Activated T-cell treated with anti-CD3 and anti-CD28 coated beads for 48 hours (primary cell): ENCODE data around the gene STARD3NL.
A peak's percentile ranks its signal among the peaks of the same experiment; 100 is the strongest.
"Not testable (repeated sequence)": the region's sequence is repeated elsewhere in the genome, so short reads cannot be mapped to it uniquely, and the experiment has no call there.

Experiments
- DNase-seq: peaks from one replicate; pipeline ENCODE4 v3.0.0-alpha.2; 2020; ENCODE audit warnings: low read depth

STARD3NL gene

GRCh38 chr7:38178004-38178694 lies at the start of gene STARD3NL:
Gene STARD3NL, plus strand, starts transcription at chr7:38178245. Its CDS starts 29,260 bp downstream, at chr7:38207505.
- DNase-seq: peak; percentile 82

GRCh38 chr7:38129162-38129561 lies 48.9 kb upstream of the STARD3NL start:
- no peak for DNase-seq

GRCh38 chr7:38129579-38129978 lies 48.5 kb upstream of the STARD3NL start:
- DNase-seq: no peak

GRCh38 chr7:38138171-38138570 lies 39.9 kb upstream of the STARD3NL start:
- no peak for DNase-seq

GRCh38 chr7:38141187-38141586 lies 36.9 kb upstream of the STARD3NL start:
- no peak for DNase-seq

GRCh38 chr7:38142736-38143135 lies 35.3 kb upstream of the STARD3NL start:
- DNase-seq: no peak

GRCh38 chr7:38147005-38147404 lies 31.0 kb upstream of the STARD3NL start:
- no peak for DNase-seq

GRCh38 chr7:38151556-38151955 lies 26.5 kb upstream of the STARD3NL start:
- no peak for DNase-seq

- no peak for DNase-seq
These were observed 24.5 kb upstream of the STARD3NL start for GRCh38 chr7:38153515-38153914.

GRCh38 chr7:38154278-38154677 lies 23.8 kb upstream of the STARD3NL start:
- no peak for DNase-seq

- DNase-seq: no peak
These were observed 18.0 kb upstream of the STARD3NL start for GRCh38 chr7:38160003-38160571.

GRCh38 chr7:38162036-38162435 lies 16.0 kb upstream of the STARD3NL start:
- DNase-seq: no peak

GRCh38 chr7:38163671-38164070 lies 14.4 kb upstream of the STARD3NL start:
- DNase-seq: no peak

GRCh38 chr7:38168890-38169570 lies 9.0 kb upstream of the STARD3NL start:
- no peak for DNase-seq

GRCh38 chr7:38169847-38170246 lies 8.2 kb upstream of the STARD3NL start:
- no peak for DNase-seq

- DNase-seq: no peak
These were observed 6.2 kb upstream of the STARD3NL start for GRCh38 chr7:38171623-38172391.

- DNase-seq: not testable (repeated sequence)
These were observed 2.5 kb upstream of the STARD3NL start for GRCh38 chr7:38175547-38175946.

- DNase-seq: no peak
These were observed 433 bp upstream of the STARD3NL start for GRCh38 chr7:38177621-38178003.

- no peak for DNase-seq
These were observed 775 bp downstream of the STARD3NL start for GRCh38 chr7:38178695-38179344.

- no peak for DNase-seq
These were observed 1.8 kb downstream of the STARD3NL start for GRCh38 chr7:38179776-38180226.

- no peak for DNase-seq
These were observed 3.1 kb downstream of the STARD3NL start for GRCh38 chr7:38181111-38181510.

GRCh38 chr7:38182450-38182849 lies 4.4 kb downstream of the STARD3NL start:
- no peak for DNase-seq
